Right lung (tissue), 5 donors: ENCODE data around the gene THAP4. TPM values are rescaled to one million over a fixed set of nuclear protein-coding genes. Genes with fewer than 3 reads are reported as not detected.
A peak's percentile ranks its signal among the peaks of the same experiment; 100 is the strongest.

ENCODE experiments used
- DNase-seq, 2 donors: peaks; one replicate each; pipeline ENCODE4 v3.0.0-alpha.2; 2013
- polyA plus RNA-seq, 5 donors: library from polyadenylated mRNA; unstranded; fragments of 120-200 nt; gene quantifications; one replicate each; pipeline versions ENCODE4 v1.2.1 to v1.2.3, GENCODE V29; 2013; ENCODE audit warnings: inconsistent platforms in 1 of 5, low replicate concordance in 1 of 5; ENCODE audit not compliant: insufficient read length in 5 of 5, insufficient read depth in 1 of 5

The THAP4 gene
- polyA plus RNA-seq, 5 donors, result 36.8 to 50.5 (median 41.9) TPM

- no peak for DNase-seq
Measured at GRCh38 chr2:241564596-241565410, 72.2 kb downstream of the THAP4 start.

- no peak for DNase-seq
Measured at GRCh38 chr2:241563981-241564595, 72.9 kb downstream of the THAP4 start.

- no peak for DNase-seq
Measured at GRCh38 chr2:241563571-241563980, 73.4 kb downstream of the THAP4 start.

GRCh38 chr2:241563031-241563507, 73.9 kb downstream of the THAP4 start:
- DNase-seq, result no peak

GRCh38 chr2:241562269-241562891, 74.6 kb downstream of the THAP4 start:
- no peak for DNase-seq

GRCh38 chr2:241561832-241562231, 75.1 kb downstream of the THAP4 start:
- DNase-seq, result peak in 1 of 2 donors; percentile 44

GRCh38 chr2:241560883-241561474, 76.0 kb downstream of the THAP4 start:
- no peak for DNase-seq

GRCh38 chr2:241560162-241560882, 76.6 kb downstream of the THAP4 start:
- DNase-seq, result no peak

GRCh38 chr2:241559323-241560161, 77.4 kb downstream of the THAP4 start:
- DNase-seq, result no peak

- peak in 1 of 2 donors; percentile 46 for DNase-seq
Measured at GRCh38 chr2:241558532-241559322, 78.2 kb downstream of the THAP4 start, which contains the start of gene BOK. Gene BOK, plus strand, starts transcription at chr2:241558745. Its CDS starts 739 bp downstream, at chr2:241559484.

- no peak for DNase-seq
Measured at GRCh38 chr2:241556746-241557145, 80.2 kb downstream of the THAP4 start.

GRCh38 chr2:241555711-241556110, 81.2 kb downstream of the THAP4 start:
- DNase-seq, result no peak

- no peak for DNase-seq
Measured at GRCh38 chr2:241554610-241555322, 82.2 kb downstream of the THAP4 start.

- DNase-seq, result no peak
Measured at GRCh38 chr2:241553981-241554380, 83.0 kb downstream of the THAP4 start.

GRCh38 chr2:241553512-241553830, 83.5 kb downstream of the THAP4 start:
- DNase-seq, result no peak

GRCh38 chr2:241551998-241552737, 84.8 kb downstream of the THAP4 start:
- DNase-seq, result no peak

- DNase-seq, result no peak
Measured at GRCh38 chr2:241551599-241551997, 85.4 kb downstream of the THAP4 start.
